Activated naive CD8-positive, alpha-beta T cell treated with anti-CD3 and anti-CD28 coated beads for 36 hours (primary cell): ENCODE measurements around the gene SLC38A11. TPM values are rescaled to one million over a fixed set of nuclear protein-coding genes. Genes with fewer than 3 reads are reported as not detected.
"Not testable (repeated sequence)": the region's sequence is repeated elsewhere in the genome, so short reads cannot be mapped to it uniquely, and the experiment has no call there.

ENCODE experiments used
- DNase-seq: peaks from one replicate; pipeline ENCODE4 v3.0.0; 2021
- H3K27ac Mint-ChIP-seq: one replicate; pipeline ENCODE4 v1.8.0; 2022; ENCODE audit warnings: mild to moderate bottlenecking, moderate library complexity, mixed read lengths
- H3K27me3 Mint-ChIP-seq: one replicate; pipeline ENCODE4 v1.8.0; 2022; ENCODE audit warnings: mild to moderate bottlenecking, mixed read lengths
- H3K36me3 Mint-ChIP-seq: one replicate; pipeline ENCODE4 v1.8.0; 2021; ENCODE audit warnings: mild to moderate bottlenecking, mixed read lengths
- H3K4me1 Mint-ChIP-seq: one replicate; pipeline ENCODE4 v1.8.0; 2021; ENCODE audit warnings: mixed read lengths
- H3K4me3 Mint-ChIP-seq: one replicate; pipeline ENCODE4 v1.8.0; 2022; ENCODE audit warnings: mild to moderate bottlenecking, moderate library complexity, mixed read lengths
- H3K9me3 Mint-ChIP-seq: one replicate; pipeline ENCODE4 v1.8.0; 2022; ENCODE audit warnings: mixed read lengths
- total RNA-seq, 2 experiments: library from RNA; stranded (reverse); gene quantifications; one replicate each; pipeline ENCODE4 v1.2.3, GENCODE V29; 2021

The SLC38A11 gene
- total RNA-seq, 2 experiments from 2014 or later = not detected

DNA sequence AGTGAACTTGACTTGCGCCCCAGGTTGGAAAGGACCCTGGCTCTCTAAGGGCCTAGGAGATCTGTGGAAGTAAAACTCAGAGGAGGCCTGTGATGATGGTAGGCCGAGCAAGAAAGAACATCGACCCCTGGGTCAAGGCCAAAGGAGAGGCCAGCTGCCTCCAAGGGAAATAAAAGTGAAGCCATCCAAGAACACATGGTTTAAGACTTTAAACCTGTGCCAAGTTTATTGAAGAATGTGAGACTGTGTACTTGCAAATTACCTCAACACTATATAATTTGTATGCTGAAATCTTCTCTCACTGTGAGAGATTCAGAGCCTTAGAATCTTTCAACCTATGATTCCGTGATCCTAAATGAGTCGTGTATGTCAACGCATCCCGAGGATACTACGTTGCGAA, 73.0 kb downstream of the SLC38A11 start:
- no peaks in the 10 kb centered on the region for H3K27me3 Mint-ChIP-seq
- DNase-seq = no peak
- H3K4me1 Mint-ChIP-seq = no peaks in the 10 kb centered on the region
- H3K9me3 Mint-ChIP-seq = no peaks in the 10 kb centered on the region
- no peaks in the 10 kb centered on the region for H3K36me3 Mint-ChIP-seq
- no peak overlapping the region for H3K27ac Mint-ChIP-seq
- H3K4me3 Mint-ChIP-seq = no peak overlapping the region

DNA sequence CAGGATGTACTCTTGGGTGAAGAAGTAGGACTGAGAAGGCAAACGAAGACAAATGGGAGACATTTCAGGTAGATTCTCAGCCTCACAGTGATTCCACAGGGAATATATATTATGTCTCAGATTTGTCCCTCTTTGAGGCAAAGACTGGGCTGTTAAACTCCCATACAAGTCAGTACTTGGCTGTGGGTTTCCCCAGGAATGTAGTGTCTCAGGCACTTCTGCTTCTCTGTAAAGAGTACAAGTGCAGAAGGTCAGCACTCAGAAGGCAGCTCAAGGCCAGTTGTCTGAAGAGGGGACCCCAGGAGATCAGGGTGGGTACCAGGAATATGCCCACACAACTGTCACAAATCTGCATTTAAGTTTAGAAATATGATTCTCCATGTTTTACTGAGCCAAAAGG, 73.8 kb downstream of the SLC38A11 start:
- no peak for DNase-seq
- Mint-ChIP-seq H3K4me3 (no peak overlapping the region), H3K36me3 (no peaks in the 10 kb centered on the region), H3K9me3 (no peaks in the 10 kb centered on the region), H3K27ac (no peak overlapping the region), H3K4me1 (no peaks in the 10 kb centered on the region), H3K27me3 (no peaks in the 10 kb centered on the region)

DNA sequence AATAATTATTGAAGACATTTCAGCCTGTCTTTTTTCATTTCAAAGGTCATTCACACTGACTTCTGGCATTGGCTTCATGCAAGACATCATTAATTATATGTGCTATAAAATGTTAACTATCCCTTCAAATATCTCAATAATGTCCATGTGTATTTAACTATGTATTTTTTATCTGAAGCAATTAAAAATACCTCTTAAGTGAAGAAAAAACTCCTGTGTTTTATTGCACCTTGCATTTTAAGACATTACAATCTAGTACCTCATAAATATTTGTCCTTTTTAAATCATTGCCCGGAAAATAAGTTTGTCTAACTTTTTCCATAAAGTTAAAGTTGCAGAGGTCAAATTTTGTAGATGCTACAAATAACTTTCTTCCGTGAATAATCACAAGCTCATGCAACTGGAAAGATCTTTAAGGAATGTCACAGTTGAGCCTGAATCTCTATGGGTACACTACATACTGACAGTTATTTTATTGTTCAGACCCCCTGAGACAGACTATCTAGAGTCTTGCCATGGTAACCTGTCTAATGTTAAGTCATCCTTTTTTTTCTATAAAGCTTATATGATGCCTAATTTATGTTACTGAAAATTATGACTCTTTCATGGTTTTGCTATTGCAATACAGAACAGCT, 75.3 kb downstream of the SLC38A11 start:
- DNase-seq = no peak
- Mint-ChIP-seq H3K4me1 (no peaks in the 10 kb centered on the region), H3K36me3 (no peaks in the 10 kb centered on the region), H3K27me3 (no peaks in the 10 kb centered on the region), H3K9me3 (no peaks in the 10 kb centered on the region), H3K4me3 (no peak overlapping the region), H3K27ac (no peak overlapping the region)

DNA sequence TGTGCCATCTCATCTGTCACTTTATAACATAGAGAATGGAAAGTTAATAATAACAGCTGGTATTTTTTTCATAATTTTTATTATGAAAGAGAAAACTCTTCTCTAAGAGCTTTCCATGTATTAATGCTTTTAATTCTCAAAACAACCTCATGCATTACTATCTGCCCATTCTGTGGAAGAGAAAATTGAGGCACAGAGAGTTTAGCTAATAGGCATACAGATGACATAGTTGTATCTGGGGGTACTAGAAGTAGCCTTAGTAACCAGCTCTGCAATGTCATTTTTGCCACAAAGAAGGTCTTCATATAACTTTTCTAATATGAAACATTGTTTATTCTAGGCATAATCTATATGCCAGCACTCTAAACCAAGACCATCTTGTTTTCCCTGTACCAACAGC, 77.4 kb downstream of the SLC38A11 start:
- no peak overlapping the region for H3K4me3 Mint-ChIP-seq

DNA sequence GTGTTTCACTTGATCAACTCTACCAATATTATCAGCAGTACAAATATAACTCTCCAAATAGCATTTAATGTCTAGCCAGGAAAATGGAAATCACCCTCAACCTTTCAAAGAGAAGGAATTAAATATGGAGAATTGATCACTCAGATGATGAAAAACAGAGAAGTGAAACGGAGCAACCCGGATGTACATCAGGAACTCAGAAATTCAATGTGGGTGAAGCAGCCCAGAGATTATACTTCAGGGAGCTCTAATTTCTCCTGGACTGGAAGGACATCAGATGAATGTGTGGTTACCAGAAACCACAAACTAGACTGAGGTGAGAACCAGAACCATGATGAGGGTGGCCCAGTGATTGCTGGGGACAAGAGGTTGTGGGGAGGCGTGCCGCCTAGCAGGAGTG, 78.2 kb downstream of the SLC38A11 start:
- no peaks in the 10 kb centered on the region for H3K4me1 Mint-ChIP-seq
- H3K36me3 Mint-ChIP-seq = no peaks in the 10 kb centered on the region
- H3K9me3 Mint-ChIP-seq = no peaks in the 10 kb centered on the region
- H3K4me3 Mint-ChIP-seq = no peak overlapping the region
- H3K27ac Mint-ChIP-seq = no peak overlapping the region
- H3K27me3 Mint-ChIP-seq = no peaks in the 10 kb centered on the region
- no peak for DNase-seq

More for the DNA sequence above, 77.4 kb downstream of the SLC38A11 start:
- no peaks in the 10 kb centered on the region for H3K27me3 Mint-ChIP-seq
- DNase-seq = no peak
- no peaks in the 10 kb centered on the region for H3K4me1 Mint-ChIP-seq
- H3K27ac Mint-ChIP-seq = no peak overlapping the region
- H3K9me3 Mint-ChIP-seq = no peaks in the 10 kb centered on the region
- no peaks in the 10 kb centered on the region for H3K36me3 Mint-ChIP-seq

DNA sequence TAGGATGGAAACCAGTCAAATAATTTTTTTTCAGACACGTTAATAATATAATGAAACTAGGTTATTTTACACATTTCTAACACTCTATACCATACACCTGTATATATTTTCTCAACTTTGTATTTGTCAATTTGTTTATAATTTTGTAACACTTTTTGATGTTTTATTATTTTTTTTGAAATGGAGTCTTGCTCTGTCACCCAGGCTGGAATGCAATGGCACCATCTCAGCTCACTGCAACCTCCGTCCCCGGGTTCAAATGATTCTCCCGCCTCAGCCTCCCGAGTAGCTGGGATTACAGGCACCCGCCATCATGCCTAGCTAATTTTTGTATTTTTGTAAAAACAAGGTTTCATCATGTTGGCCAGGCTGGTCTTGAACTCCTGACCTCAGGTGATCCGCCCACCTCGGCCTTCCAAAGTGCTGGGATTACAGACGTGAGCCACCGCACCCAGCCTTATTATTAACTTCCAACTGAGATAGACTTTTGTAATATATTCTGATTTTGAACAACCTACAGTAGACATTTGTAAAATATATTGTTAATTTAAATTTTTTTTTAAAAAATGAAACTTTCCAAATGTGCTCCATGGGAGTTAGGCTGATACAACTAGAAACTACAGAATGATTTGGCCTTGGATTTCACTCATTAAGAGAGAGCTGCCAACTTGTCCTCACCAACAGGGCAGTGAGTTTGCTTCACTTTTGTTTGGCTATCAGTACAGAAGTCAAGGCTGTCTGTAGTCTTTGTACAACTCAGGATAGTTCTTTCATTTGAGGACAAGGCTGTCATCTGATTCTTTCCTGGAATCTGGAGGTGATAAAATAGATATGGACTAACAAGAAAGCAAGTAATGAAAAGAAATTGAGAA, 79.8 kb downstream of the SLC38A11 start:
- Mint-ChIP-seq H3K27ac (no peak overlapping the region), H3K36me3 (no peaks in the 10 kb centered on the region), H3K4me1 (no peaks in the 10 kb centered on the region), H3K4me3 (no peak overlapping the region), H3K9me3 (no peaks in the 10 kb centered on the region), H3K27me3 (no peaks in the 10 kb centered on the region)
- no peak for DNase-seq

DNA sequence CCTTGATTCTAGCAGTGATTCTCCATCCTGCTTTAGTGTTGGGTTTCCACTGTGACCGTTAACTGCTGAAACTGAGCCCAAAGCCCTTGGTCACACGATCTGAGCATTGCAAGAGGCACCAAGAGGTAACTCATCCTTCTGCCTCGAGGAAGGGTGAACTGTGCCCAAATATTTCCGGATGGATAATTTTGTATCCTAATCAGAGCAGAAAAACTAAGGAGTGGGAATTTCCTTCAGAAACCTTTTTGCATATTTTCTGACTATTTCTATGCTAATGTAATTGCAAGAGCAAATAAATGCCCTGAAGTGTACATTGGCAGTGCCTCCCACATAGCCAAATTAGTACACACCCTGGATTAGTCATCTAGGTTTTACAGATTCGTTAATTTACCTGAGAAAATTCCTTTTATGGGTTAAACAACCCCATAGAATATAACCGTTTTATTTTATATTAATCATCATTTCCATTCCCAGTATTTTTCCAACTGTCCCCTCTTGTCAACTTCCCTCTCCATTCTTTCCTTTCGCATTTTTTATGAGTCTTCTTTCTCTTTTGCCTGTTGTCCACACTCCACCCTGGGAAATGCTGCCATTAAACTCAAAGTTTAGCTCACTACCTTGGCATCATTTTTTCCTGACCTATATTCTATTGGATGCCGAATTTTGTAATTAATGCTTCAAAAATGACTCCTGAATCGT, 82.0 kb downstream of the SLC38A11 start:
- Mint-ChIP-seq H3K9me3 (no peaks in the 10 kb centered on the region), H3K36me3 (no peaks in the 10 kb centered on the region), H3K27ac (no peak overlapping the region), H3K27me3 (no peaks in the 10 kb centered on the region), H3K4me3 (no peak overlapping the region), H3K4me1 (no peaks in the 10 kb centered on the region)
- no peak for DNase-seq

DNA sequence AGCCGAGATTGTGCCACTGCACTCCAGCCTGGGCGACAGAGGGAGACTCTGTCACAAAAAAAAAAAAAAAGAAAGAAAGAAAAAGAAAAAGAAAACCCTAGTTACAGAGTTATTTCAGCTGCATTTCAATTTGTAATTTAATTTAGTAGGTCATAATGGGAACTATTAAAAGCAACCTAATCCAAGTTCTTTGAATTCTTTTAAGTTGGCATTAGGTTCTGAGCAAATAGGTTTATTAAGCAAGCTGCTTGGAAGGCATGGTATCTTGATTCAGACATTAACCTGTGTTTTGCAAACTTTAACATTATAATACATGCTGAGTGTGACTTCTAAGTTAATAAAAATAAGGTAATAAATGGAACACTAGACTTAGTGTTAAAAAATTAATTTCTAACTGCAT, 83.9 kb downstream of the SLC38A11 start:
- Mint-ChIP-seq H3K9me3 (no peaks in the 10 kb centered on the region), H3K36me3 (no peaks in the 10 kb centered on the region), H3K27me3 (no peaks in the 10 kb centered on the region), H3K27ac (no peak overlapping the region), H3K4me1 (no peaks in the 10 kb centered on the region), H3K4me3 (no peak overlapping the region)
- DNase-seq = no peak

DNA sequence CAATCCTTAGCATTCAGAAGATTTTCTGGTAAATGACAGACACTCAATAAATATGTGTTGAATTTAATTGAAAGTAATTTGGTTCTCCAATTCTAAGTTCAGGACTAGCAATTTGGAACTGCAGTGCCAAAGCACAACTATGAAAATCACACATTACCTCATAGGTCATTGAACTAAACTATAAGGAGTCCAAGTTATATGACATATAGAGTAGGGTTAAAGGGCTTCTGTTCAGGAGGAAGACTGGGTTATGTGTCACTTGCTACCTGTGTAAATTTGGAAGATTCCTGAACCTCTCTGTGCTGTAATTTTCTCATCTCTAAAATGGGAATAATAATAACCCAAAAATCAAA, 85.9 kb downstream of the SLC38A11 start:
- Mint-ChIP-seq H3K36me3 (no peaks in the 10 kb centered on the region), H3K27me3 (no peaks in the 10 kb centered on the region), H3K4me1 (no peaks in the 10 kb centered on the region), H3K27ac (no peak overlapping the region), H3K9me3 (no peaks in the 10 kb centered on the region), H3K4me3 (no peak overlapping the region)
- DNase-seq = no peak

DNA sequence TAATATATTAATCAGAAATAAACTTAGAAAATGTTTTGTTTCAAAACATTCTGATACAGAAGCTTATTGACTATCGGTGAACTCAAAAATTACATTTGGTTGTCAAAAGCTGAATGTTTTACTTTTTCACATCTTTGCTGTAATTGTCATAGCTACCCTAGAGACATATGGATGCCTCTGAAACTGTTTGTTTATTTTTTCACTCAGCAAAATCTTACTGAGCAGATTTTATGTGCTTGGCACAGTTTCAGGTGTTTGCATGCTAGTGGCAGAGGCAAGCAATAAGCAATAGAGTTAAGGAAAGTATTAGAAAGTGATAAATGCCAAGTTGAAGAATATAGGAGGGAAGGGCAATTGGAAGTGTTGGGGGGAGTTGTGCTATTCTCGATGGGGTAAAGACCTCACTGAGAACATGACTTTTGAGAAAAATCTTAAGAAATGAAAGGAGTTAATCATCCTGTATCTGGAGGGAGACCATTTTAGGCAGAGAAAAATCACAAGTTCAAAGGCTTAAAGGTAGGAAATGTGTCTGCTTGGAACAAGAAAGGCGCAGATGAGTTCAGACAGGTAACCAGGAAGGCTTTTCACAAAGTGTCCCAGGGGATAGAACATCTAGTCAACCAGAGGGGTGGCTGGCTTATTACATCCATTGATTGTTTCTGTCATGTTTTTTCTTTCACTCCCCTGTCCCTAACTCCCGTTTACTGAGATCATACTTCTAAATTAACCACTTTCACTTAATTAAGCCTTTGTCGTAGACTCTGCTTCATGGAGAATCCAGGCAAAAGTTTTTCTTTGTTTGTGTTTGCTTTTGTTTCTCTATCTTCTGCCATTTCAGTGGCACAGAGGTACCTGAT, 86.5 kb downstream of the SLC38A11 start:
- no peak for DNase-seq
- H3K36me3 Mint-ChIP-seq = no peaks in the 10 kb centered on the region
- H3K9me3 Mint-ChIP-seq = no peaks in the 10 kb centered on the region
- no peak overlapping the region for H3K27ac Mint-ChIP-seq
- no peaks in the 10 kb centered on the region for H3K27me3 Mint-ChIP-seq
- H3K4me3 Mint-ChIP-seq = no peak overlapping the region
- no peaks in the 10 kb centered on the region for H3K4me1 Mint-ChIP-seq

DNA sequence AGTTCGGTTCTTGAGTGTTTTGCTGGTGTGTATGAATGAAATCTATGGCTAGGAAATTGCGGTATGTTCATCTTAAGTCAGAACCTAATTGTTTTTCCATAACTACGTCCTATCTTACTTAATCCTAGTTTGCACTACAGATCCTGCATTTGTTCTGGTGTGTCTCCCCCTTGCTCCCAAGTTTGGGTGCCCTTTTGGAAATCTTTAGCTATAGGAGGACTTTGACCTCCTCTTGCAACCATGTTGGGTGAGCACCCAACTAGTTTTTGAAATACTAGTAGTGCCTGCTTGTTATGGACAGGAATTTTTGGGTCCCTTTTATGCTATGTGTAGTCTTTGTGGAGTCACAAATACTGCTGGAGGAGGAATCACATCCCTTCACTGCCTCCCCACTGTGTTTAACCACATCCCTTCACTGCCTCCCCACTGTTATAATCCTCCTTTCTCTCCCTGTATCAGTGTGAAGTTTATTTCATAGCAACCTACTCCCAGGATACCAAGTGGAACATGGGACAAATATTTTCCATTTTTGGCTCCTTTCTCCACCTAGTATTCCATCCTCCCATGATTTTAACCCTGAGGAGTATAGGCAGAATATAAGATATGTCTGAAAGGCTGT, 87.4 kb downstream of the SLC38A11 start:
- H3K4me1 Mint-ChIP-seq = no peaks in the 10 kb centered on the region
- no peak for DNase-seq
- H3K27ac Mint-ChIP-seq = no peak overlapping the region
- no peaks in the 10 kb centered on the region for H3K36me3 Mint-ChIP-seq
- H3K9me3 Mint-ChIP-seq = no peaks in the 10 kb centered on the region
- no peak overlapping the region for H3K4me3 Mint-ChIP-seq
- H3K27me3 Mint-ChIP-seq = no peaks in the 10 kb centered on the region

DNA sequence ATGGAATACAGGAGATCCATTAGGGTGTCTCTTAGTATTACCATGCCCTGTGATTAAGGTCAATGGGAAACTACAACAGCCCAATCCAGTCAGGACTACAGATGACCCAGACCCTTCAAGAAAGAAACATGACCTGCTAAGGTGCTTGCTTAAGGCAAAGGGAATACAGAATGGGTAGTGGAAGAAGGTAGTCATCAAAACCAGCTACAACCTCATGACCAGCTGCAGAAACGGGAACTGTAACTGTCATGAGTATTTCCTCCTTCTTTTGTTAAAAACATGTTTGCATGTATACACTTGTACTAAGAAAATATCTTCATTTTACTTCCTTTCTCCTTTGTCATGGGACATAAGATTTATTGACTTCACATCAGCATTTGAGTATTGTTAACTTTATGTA, 88.9 kb downstream of the SLC38A11 start:
- not testable (repeated sequence) for H3K27me3 Mint-ChIP-seq, H3K36me3 Mint-ChIP-seq, H3K4me1 Mint-ChIP-seq, DNase-seq, H3K4me3 Mint-ChIP-seq, H3K27ac Mint-ChIP-seq, H3K9me3 Mint-ChIP-seq

DNA sequence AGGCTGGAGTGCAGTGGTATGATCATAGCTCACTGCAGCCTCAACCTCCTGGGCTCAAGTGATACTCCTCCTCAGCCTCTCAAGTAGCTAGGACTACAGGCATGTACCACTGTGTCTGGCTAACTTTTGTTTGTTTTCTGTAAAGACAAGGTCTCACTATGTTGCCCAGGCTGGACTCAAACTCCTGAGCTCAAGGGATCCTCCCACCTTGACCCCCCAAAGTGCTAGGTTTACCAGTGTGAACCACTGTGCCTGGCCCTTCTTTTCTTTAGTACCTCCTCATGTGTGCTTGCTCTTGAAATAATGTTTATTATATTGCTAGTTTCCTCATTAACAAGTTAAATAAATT, 94.7 kb downstream of the SLC38A11 start:
- H3K27me3 Mint-ChIP-seq = peaks cover 3% of the 10 kb centered on the region

DNA sequence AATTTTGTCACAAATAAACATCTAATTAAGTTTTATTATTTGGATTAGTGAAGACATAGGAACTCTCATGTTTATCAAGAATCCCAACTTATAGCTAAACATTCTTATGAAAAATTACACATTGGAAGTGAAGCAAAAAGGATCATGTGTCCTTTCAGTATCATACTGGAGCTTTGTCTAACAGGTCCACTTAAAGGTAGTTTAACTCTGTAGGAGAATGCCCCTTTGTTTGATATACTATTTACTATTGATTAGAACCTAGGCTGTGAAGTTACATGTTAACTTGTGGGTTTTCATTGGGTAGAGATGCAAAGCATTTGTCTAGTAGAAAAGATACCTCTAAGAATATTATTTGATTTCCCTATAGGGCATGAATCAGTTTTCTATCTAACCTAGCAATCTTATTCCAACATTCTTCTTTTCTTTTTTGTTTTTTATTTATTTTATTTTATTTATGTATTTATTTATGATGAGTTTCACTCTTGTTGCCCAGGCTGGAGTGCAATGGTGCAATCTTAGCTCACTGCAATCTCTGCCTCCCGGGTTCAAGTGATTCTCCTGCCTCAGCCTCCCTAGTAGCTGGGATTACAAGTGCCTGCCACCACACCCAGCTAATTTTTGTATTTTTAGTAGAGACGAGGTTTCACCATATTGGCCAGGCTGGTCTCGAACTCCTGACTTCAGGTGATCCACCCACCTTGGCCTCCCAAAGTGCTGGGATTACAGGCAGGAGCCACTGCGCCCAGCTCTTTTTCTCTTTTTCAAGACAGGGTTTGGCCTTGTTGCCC, 95.2 kb downstream of the SLC38A11 start:
- H3K9me3 Mint-ChIP-seq, H3K4me3 Mint-ChIP-seq: not testable (repeated sequence)

More for the DNA sequence above, 94.7 kb downstream of the SLC38A11 start:
- Mint-ChIP-seq H3K4me3 (no peak overlapping the region), H3K4me1 (no peaks in the 10 kb centered on the region), H3K36me3 (no peaks in the 10 kb centered on the region), H3K9me3 (no peaks in the 10 kb centered on the region), H3K27ac (no peak overlapping the region)
- no peak for DNase-seq

More for the DNA sequence above, 95.2 kb downstream of the SLC38A11 start:
- not testable (repeated sequence) for H3K4me1 Mint-ChIP-seq, H3K27me3 Mint-ChIP-seq, DNase-seq, H3K36me3 Mint-ChIP-seq, H3K27ac Mint-ChIP-seq
